Cerebellar nuclear complex (tissue), 1 donor: ENCODE measurements around the gene MCCC1.
A peak's percentile ranks its signal among the peaks of the same experiment; 100 is the strongest.

Experiments used
- DNase-seq, 2 experiments: peaks; one replicate each; lab custom pipeline; 2025; lab: John Stamatoyannopoulos, UW

MCCC1 gene

DNA sequence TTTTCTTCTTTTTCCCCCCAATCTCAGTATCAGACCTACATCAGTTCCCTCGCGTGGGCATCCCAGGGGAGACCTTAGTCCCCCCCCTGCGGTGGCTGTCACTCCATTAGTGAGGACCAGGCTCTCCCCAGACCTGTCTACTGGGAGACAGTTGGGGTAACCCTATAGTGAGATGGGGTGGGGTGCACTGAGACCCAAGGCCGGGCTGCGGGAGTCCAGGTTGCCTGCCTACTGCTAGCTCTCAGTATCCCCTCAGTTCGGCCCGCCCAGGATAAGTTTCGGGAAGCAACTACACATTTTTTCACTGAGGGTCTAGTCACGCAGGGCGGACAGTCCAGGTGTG, 118.3 kb downstream of the MCCC1 start:
- DNase-seq = no peak

DNA sequence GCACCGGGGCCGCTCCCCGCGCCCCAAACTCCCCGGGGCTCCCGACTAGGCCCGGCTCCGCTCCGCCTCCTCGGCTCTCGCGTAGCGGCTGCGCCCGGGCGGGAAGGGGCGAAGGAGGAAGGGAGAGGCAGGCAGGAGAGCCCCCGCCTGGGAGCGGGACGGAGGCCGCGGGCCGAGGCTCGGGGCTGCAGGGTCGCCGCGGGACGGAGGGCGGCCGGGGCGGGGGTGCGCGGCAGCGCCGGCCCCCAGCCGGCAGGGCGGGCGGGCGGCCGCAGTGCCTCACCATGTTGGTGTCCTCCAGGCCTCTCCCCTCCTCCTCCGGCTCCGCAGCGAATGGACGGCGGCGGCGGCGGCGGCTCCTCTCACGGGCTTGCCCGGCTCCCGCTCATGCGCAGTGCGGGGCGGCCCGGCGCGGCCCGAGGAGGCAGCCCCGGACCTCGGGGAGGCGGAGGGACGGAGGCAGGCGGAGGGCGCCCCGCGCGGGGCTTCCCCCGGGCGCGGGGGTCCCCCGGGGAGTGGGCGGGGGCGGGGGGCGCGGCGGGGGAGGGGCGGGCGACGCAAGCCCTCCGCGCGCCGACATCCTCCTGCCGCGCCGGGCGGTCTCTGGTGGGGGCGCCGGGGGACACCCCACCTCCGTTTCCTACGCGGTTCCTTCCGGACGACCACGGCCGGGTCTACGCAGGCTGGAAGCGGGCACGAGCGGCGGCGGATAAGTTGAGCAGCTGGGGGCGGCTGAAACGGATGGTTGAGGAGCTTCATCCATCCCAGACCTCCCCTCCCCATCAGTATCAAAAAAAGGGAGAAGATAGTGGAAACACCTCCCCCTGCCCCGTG, 118.9 kb downstream of the MCCC1 start, which contains the start of gene DCUN1D1:
TSS of gene DCUN1D1 (minus strand) at position 335 of the 834 bp plus-strand sequence. CDS start at position 286, 49 bp downstream.
- DNase-seq = peak in 1 of 2 experiments; percentile 31

DNA sequence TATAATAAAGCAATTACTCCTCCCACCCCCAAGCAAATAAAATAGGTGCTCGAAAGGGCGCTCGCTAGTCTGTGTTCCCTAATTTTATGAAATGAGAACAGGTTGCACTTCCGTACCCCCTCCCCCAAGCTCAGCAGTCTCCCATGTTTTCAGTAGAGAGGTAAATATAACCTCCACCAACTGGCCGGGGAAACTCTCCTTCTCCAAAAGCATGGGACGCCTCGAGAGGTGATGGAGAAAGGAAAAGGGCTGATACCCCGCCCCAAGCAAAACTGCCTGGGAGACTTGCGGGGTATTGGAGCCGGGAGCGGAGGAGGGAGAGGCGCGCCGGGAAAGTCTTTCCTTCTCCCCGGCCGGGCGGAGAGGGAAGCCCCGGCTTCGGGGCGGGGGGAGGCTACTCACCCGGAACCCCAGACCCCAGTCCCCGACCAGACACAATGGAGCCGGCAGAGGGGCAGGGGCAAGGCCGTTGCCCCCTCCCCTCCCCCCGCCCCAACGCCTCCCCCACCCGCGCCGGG, 119.6 kb downstream of the MCCC1 start:
- DNase-seq = no peak

DNA sequence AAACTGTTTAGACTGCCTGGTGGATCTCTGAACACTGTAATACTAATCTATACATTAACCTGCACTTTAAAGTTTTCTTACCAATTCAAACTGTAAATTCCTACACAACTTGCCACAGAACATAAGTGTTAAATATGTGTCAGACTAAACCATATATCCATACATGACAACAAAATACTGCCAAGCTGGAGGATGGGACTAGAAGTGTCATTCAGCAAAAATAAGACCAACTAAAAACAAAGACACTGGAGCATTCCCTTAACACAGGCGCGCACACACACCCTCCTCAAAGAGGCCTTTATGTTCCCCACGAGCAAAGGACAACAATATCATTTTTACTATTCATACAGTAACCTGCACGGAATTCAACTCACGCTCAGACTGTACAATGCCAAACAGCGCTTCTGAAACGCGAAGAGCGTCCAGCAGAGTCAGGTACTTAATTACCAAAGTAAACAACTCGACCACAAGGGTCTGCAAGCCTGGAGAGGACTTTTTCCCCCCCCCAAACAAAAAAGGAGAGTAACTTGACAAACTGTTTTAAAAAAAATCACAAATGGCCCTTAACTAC, 120.1 kb downstream of the MCCC1 start:
- no peak for DNase-seq

- no peak for DNase-seq
Measured at GRCh38 chr3:182978387-182978786, 120.9 kb downstream of the MCCC1 start.

DNA sequence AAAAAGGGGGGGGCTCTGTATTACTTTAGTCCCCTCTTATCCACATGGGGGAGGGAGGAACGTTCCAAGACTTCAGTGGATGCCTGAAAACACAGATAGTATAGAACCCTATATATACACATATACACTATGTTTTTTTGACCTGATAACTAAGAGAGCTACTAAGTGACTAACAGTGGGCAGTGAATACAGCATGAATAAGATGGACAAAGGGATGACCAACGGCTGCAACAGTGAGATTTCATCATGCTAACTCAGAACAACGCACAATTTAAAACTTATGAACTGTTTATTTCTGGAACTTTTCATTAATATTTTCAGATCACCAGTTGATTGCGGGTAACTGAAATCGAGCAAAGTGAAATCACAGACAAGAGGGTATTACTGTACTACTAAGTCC, 126.2 kb downstream of the MCCC1 start:
- DNase-seq = no peak

GRCh38 chr3:182972387-182972786, 126.9 kb downstream of the MCCC1 start:
- DNase-seq = no peak

GRCh38 chr3:182971637-182972036, 127.7 kb downstream of the MCCC1 start:
- no peak for DNase-seq

DNA sequence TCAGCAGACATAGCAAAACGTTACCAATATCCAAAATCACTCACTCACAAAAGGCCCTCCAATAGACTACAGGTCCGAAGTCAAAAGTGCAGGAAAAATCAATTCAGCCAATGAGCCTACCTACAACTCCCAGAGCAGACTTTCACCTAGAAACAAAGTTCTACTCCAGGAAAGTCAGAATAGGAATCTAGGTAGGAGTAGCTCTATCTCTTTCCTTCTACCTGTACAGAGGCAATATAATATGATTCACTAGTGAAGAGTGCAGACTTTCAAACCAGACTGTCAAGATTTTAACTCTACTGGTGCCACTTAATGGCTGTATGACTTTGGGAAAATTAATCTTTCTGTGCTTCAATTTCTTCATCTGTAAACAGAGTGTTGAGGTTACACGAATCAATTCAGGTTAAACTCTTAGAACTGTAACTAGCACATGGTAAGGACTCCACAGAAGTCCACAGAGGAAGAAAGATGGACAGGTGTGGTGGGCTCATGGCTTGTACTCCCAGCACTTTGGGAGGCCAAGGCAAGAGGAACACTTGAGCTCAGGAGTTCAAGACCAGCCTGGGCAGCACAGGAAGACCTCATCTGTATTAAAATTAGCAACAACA, 128.4 kb downstream of the MCCC1 start:
- DNase-seq = no peak

DNA sequence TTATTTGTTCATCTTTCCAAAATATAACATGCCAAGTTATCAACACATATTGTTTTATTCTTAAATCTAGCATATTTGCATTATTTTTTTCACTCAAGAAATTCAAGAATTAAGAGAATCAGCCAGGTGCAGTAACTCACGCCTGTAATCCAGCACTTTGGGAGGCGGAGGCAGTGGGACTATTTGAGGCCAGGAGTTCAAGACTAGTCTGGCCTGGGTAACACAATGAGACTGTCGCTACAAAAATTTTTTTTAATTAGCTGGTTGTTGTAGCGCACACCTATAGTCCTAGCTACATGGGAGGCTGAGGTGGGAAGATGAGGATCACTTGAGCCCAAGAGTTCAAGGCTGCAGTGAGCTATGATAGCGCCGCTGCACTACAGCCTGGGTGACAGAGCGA, 129.4 kb downstream of the MCCC1 start:
- DNase-seq = no peak

- DNase-seq = no peak
Measured at GRCh38 chr3:182969277-182969676, 130.0 kb downstream of the MCCC1 start.

DNA sequence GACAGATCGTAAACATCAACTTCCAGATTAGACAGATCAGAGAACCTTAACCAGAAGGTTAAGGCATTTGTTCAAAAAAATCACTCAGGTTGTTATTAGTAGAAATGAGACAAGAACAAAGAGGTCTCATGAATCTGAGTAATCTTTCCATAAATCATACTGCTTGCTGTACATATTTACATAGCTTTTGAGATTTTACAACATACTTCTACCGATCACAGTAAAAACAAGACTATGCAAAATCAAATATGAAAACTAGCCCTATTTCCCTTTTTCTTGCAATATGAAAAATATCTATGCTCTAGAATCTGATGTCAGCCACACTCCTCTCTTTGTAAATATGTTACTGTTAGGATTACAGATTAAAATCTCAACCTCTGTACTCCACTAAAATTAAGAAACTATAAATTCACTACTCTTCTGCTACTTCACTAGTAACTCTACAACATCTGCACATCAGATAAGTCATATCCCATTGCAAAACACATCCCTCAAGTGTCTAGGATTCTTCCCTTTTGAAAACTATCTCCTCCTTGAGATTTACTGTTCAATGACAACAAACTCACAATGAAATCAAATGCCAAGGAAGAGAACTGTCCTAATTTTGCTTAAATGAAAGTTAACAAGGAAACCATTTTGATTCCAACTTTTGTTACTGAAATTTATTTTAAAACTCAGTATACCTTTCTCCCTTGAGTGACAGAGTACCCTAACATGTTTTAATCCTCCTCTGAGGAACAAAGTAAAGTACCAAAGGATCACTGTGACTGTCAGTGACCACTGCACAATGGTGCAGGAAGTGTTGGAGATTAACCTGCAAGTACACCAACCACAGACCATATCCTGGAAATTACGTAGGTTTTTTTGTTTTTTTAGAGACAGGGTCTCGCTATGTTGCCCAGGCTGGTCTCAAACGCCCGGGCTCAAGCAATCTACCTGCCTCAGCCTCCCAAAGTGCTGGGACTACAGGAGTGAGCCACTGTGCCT, 131.8 kb downstream of the MCCC1 start:
- DNase-seq = no peak

GRCh38 chr3:182965861-182966366, 133.4 kb downstream of the MCCC1 start:
- no peak for DNase-seq
